Measurements from ENCODE around the gene CCL17.
"Not testable (repeated sequence)": the region's sequence is repeated elsewhere in the genome, so short reads cannot be mapped to it uniquely, and the experiment has no call there.

Gene CCL17

DNA sequence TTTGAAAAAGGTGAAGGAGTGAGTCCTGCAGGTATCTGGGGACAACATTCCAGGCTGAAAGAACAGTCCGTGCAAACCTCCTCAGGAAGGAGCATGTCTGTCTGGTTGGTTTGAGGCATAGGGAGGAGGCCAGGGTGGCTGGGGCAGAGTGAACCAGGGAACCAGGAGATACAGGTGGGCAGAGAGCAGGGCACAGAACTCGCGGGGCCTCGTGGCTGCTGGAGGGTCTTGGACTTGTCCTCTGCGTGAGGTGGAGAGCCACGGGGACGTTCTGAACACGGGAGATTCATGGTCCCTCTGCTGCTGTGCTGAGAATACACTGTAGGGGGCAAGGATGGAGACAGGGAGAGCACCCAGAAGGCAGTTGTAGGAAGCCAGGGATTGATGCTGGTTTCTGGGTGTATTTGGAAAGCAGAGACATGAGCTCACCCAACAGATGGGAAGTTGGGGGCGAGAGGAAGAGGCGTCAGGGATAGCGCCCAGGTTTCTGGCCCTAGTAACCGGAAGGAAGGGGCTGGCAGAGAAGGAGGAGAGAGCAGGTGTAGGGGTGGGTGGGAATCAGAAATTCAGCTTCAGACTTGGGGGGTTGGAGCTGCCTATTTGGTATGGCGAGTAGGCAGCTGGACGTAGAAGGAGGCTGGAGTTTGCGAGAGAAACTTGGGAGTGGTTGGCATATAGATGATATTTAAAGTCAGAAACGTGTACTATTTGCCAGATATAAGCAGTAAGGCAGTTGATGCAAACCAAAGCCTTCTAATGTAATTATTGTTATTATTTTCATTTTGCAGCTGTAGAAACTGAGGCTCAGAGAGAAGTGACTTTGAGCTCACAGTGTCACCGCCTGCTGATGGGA lies at the start of gene CCL17:
TSS of gene CCL17 (plus strand) at position 803 of the 853 bp plus-strand sequence. CDS start 9,166 bp downstream, outside the sequence.
- no peak for DNase-seq

DNA sequence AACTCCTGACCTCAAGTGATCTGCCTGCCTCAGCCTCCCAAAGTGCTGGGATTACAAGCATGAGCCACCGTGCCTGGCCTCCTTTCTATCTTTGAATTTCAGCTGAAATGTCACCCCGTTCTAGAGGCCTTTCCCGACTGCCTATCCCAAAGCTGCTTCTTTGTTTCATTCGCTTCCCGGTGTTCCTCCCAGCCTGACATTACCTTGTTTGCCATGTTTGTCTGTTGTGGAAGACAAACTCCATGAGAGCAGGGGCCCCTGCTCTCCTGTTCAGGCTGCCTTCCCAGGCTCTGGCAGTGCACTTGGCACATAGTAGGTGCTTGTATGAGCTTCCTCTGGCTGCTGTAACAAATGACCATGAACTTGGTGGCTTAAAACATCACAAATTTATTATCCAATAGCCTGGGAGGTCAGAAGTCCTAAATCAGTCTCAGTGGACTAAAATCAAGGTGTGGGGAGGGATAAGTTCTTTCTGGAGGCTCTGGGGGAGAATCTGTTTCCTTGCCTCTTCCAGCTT lies 48.6 kb upstream of the CCL17 start:
- DNase-seq, result no peak

DNA sequence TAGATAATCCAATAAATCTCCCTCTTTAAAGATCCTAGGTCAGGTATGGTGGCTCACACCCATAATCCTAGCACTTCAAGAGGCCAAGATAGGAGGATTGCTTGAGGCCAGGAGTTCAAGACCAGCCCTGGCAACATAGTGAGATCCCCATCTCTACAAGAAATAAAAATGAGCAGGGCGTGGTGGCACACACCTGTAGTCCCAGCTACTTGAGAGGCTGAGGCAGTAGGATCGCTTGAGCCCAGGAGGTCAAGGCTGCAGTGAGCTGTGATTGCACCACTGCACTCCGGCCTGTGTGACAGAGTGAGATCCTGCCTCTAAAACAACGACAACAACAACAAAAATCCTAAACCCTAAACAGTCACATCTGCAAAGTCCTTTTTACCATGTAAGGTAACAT lies 48.0 kb upstream of the CCL17 start:
- no peak for DNase-seq

GRCh38 chr16:57357330-57358085 lies 47.1 kb upstream of the CCL17 start:
- no peak for DNase-seq

GRCh38 chr16:57358086-57358420 lies 46.5 kb upstream of the CCL17 start:
- no peak for DNase-seq

DNA sequence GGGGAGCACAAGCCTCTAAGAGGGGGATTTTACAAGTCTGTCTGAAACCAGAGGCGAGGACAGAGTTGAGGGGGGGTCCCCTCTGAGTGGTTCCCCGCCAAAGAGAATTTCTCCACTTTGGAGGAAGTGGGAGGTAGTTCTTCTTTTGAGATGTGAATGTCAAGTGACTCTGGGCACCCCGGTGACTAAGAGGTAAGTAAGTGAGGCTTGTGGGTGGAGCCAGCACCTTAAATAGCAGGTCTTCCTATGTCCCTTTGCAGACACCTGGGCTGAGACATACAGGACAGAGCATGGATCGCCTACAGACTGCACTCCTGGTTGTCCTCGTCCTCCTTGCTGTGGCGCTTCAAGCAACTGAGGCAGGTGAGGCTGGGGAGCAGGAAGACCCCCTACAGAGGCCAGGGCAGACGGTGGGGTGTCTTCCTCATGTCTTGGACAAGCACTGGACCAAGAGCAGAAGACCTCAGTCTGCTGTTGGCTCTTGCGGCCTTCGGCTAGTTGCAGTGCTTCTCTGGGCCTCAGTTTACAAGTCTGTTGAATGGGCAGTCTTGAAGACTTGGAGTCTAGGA lies 46.0 kb upstream of the CCL17 start, which contains the start of gene CCL22:
TSS of gene CCL22 (plus strand) at position 257 of the 569 bp plus-strand sequence. CDS start at position 291, 34 bp downstream.
- DNase-seq, result no peak

DNA sequence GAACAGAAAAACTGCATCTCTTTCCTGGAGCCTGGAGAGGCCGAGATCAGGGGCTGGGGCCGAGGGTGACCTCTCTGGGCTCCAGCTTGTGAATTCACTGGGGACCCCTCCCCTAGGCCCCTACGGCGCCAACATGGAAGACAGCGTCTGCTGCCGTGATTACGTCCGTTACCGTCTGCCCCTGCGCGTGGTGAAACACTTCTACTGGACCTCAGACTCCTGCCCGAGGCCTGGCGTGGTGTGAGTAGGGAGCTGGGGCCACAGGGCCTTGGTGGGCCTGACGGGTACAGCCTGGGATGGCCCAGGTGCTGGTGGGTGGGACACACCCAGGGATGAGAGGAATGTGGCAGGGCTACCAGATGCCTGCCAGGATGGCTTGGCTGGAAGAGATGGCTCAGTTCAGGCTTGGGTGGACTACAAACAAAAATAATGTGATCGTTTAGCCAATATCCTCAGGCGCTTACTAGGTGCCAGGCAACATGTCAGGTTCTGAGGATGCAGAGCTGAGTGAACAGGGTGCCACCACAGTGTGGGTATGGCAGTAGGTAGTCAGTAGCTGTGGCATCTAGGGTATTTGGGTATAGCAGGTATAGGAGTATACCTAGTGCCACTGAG lies 44.1 kb upstream of the CCL17 start:
- DNase-seq, result no peak

GRCh38 chr16:57361404-57361803 lies 43.2 kb upstream of the CCL17 start:
- DNase-seq, result no peak

DNA sequence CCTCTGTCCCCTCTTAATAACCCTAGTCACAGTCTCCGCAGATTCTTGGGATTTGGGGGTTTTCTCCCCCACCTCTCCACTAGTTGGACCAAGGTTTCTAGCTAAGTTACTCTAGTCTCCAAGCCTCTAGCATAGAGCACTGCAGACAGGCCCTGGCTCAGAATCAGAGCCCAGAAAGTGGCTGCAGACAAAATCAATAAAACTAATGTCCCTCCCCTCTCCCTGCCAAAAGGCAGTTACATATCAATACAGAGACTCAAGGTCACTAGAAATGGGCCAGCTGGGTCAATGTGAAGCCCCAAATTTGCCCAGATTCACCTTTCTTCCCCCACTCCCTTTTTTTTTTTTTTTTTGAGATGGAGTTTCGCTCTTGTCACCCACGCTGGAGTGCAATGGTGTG lies 40.4 kb upstream of the CCL17 start:
- DNase-seq, result no peak

- no peak for DNase-seq
Observed at GRCh38 chr16:57366544-57367040, 38.0 kb upstream of the CCL17 start.

GRCh38 chr16:57367116-57367752 lies 37.3 kb upstream of the CCL17 start:
- DNase-seq, result no peak

- DNase-seq, result no peak
Observed at GRCh38 chr16:57371494-57372371, 32.8 kb upstream of the CCL17 start.

- DNase-seq, result no peak
Observed at GRCh38 chr16:57372372-57373116, 32.0 kb upstream of the CCL17 start, which contains the start of gene CX3CL1. CX3CL1 (plus strand) TSS chr16:57372490; CDS start chr16:57372569, 79 bp downstream.

DNA sequence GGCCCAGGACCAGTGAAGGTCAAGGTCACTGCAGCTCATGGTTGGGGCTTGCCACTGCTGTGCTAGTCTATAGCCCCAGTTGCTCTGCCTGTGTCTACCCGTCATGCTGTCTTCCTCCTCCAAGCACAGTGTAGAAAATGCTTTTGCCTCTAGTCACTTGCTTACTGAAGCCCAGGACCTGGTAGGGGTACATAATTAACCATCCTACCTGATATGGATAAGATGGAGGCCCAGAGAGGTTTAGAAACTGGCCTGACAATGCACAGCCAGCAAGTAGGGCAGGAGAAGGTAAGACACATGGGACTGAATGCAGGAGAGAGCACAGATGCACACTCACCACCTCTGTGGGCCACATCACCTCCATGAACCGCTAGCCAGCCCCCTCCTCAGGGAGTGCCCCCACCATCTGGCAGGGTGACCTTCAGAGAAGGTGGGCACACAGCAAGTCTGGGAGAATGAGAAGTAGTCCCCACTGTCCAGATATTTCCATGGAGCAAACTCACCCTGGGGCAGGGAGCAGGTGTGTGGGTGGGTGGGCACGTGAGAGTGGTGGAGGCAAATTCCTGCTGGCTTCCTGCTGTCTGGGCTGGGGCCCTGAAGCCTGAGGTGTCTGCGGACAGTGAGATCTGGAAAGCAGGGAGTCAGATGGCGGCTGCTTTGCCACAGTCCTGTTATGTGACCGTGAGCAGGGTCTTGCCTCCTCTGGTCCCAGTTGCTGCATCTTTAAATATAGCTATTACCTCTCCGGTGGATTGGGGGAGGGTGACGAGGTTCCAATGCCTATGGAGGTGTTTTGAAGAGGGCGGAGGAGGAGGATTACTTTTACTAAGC lies 31.2 kb upstream of the CCL17 start:
- DNase-seq, result no peak

GRCh38 chr16:57374067-57374534 lies 30.5 kb upstream of the CCL17 start:
- no peak for DNase-seq

DNA sequence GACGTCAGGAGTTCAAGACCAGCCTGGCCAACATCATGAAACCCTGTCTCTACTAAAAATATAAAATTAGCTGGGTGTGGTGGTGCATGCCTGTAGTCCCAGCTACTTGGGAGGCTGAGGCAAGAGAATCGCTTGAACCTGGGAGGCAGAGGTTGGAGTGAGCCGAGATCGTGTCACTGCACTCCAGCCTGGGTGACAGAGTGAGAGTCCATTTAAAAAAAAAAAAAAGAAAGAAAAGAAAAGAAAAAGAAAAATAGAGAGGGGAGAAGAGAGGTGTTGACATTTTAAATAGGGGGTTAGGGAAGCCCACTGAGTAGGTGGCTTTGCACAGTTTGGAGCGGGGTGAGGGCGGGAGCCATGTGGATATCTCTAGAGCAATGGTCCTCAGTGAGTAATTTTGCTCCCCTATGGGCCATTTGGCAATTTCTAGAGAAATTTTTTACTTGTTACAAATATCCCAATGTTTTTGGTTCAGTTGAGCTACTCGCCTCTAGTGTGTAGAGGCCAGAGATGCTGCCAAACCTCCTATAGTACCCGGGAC lies 29.6 kb upstream of the CCL17 start:
- not testable (repeated sequence) for DNase-seq

- no peak for DNase-seq
Observed at GRCh38 chr16:57376313-57376818, 28.2 kb upstream of the CCL17 start.

DNA sequence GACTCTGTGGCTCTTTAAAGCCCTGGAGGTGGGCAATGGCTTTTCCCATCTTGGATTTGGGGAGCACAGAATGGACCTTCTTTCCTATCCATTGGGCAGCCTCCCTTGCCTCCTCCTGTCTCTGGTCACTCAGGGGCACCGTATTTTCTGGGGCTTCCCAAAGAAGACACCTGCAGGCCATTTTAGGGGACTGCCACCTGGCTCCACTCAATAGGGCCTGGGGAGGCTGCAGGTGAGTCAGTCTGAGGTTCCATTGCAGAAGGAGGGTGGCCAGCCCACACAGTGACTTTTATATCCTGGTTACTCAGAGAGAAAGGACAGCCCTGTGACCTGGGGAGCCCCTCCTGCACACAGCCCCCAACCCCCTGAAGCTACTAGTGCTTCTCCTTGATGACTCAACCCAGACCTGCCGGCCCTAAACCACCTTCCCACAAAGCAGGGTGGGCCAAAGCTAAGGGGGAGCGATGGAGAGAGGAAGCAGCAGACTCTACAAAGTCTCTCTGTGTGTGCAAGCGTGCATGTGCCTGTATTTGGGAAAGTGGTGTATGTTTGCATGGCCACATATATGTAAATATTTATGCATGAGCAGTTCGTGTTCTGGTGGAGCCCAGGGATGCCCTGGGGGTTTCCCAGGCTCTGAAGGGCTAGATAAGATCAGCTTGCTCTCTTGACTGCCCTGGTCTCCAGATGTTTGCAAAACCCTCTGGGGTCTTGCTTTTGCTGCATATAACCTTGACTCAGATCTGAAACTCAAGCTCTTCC lies 27.3 kb upstream of the CCL17 start:
- DNase-seq, result no peak
